Epithelial cell of proximal tubule (primary cell): ENCODE results near the gene PPP1R15A. TPM values are rescaled to one million over a fixed set of nuclear protein-coding genes. Genes with fewer than 3 reads are reported as not detected.
A peak's percentile ranks its signal among the peaks of the same experiment; 100 is the strongest.
"Not testable (repeated sequence)": the region's sequence is repeated elsewhere in the genome, so short reads cannot be mapped to it uniquely, and the experiment has no call there.

Source experiments
- DNase-seq: peaks from one replicate; pipeline ENCODE4 v3.0.0-alpha.2; 2011; ENCODE audit warnings: low read depth
- H3K4me3 ChIP-seq: 2 replicates; pipeline ENCODE4 v1.5.1; 2011; ENCODE audit warnings: low read depth, mild to moderate bottlenecking, low read length
- total RNA-seq: library from RNA; depleted of rRNA; stranded (reverse); fragments of >200 nt; gene quantifications from 2 replicates; pipeline ENCODE4 v1.2.3, GENCODE V29; 2015
- TF ChIP-seq, protein P1 (sequence below): conservative IDR thresholded peaks from 2 replicates; pipeline ENCODE4 v1.5.1; 2012; ENCODE audit warnings: low read depth, mild to moderate bottlenecking, low read length

PPP1R15A gene
- total RNA-seq, 1 donor from 2014 or later, result 32.2 TPM

DNA sequence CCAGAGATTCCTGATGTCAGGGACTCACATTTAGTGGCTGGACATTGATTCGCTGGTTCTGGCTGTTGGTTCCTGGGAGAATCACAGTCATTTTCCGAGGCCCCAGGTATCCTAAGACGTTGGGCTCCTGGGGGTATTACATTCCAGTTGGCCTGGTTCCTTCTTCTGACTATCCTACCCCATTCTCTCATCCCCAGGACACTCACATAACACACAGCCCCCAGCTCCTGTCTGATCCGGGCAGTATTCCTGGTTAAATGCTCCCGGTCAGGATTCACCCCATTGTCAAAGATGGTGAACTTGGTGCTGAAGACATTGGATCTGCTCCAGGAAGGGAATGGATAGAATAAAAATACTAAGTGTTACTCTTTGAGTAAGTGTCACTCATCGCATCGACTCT, 11.5 kb downstream of the PPP1R15A start:
- no peak overlapping the region for H3K4me3 ChIP-seq
- DNase-seq, result no peak
- TF ChIP-seq, protein P1, sequence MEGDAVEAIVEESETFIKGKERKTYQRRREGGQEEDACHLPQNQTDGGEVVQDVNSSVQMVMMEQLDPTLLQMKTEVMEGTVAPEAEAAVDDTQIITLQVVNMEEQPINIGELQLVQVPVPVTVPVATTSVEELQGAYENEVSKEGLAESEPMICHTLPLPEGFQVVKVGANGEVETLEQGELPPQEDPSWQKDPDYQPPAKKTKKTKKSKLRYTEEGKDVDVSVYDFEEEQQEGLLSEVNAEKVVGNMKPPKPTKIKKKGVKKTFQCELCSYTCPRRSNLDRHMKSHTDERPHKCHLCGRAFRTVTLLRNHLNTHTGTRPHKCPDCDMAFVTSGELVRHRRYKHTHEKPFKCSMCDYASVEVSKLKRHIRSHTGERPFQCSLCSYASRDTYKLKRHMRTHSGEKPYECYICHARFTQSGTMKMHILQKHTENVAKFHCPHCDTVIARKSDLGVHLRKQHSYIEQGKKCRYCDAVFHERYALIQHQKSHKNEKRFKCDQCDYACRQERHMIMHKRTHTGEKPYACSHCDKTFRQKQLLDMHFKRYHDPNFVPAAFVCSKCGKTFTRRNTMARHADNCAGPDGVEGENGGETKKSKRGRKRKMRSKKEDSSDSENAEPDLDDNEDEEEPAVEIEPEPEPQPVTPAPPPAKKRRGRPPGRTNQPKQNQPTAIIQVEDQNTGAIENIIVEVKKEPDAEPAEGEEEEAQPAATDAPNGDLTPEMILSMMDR, result no peak

DNA sequence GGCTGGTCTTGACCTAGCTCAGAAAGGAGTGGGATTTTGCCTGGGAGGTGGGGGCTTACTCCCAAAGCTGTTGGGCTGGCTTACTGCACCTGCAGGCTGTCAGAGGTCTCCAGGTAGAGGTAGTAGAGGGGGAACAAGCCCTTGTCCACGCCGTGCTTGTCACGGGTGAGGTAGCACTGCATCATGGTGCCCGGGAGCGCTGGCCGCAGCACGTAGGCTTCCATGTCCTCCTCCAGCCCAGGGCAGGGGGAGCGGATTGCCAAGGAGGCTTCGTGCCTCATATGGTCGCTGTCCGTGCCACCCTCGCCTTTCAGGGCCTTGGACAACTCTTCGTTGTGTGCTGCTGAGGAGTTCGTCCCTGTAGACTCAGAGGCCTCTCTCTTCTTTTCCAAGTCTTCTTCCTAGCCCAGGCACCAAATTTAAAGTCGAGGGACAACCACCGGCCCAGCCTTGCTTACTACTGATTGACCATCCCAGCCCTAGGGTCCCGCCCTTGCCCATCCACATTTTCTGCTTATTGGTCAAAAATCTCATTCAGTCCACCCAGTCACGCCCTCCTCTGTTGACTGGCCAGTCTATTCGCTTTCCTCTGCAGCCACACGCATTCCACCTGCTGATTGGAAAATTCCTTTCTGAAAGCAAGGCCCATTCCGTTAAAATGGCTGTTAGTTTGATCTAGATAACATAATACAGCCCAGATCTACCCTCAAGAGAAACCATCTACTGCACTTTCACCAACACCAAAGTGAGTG, 15.8 kb downstream of the PPP1R15A start:
- no peak for DNase-seq
- TF ChIP-seq, protein P1, result no peak
- H3K4me3 ChIP-seq, result no peak overlapping the region

DNA sequence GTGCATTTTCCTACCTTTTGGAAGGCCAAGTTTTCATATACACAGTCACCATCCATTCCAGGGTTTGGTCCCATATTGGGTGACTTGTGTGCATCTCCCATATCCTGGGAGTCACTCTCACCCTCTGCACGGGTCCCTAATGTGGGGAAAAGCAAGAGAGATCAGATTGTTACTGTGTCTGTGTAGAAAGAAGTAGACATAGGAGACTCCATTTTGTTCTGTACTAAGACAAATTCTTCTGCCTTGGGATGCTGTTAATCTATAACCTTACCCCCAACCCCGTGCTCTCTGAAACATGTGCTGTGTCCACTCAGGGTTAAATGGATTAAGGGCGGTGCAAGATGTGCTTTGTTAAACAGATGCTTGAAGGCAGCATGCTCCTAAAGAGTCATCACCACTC, 17.3 kb downstream of the PPP1R15A start:
- H3K4me3 ChIP-seq, DNase-seq: not testable (repeated sequence)

DNA sequence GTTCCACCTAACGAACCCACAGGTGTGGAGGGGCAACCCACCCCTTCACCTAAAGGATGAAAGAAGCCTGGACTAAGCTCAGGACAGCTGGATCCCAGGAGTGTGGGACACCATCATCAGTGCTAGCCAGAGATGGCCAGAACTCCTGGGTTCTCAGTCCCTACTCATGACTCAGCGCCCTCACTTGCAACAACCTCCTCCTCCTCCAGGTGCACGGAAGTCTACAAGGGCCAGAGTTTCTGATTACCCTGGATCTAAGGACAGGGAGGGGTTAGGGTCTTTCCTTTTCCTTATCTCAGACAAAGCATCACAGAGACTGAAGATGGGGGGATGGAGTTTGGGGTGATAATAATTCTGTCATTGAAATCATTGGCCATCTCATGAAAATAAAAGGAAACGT, 18.3 kb downstream of the PPP1R15A start:
- DNase-seq, result no peak

DNA sequence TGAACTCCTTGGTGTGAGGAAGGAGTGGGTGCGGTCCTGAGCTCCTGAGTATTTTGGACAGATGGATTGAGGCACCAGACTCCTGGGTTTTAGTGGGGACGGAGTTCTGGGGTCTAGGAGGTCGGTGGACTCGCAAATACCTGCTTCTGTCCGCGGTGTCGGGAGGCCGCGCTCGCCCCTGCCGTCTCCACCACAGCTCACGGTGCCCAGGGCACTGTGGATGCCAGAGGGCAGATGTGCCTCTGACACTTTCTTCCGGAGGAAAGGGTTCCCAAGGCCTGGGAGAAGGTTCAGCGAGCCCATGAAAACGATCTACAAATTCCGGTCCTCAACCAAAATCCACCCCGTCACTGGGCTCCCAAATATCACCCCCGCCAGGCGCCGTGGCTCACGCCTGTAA, 23.0 kb downstream of the PPP1R15A start:
- TF ChIP-seq, protein P1, result no peak
- H3K4me3 ChIP-seq, result no peak overlapping the region
- DNase-seq, result no peak

More for the DNA sequence above, 18.3 kb downstream of the PPP1R15A start:
- H3K4me3 ChIP-seq, result no peak overlapping the region
- TF ChIP-seq, protein P1, result no peak

DNA sequence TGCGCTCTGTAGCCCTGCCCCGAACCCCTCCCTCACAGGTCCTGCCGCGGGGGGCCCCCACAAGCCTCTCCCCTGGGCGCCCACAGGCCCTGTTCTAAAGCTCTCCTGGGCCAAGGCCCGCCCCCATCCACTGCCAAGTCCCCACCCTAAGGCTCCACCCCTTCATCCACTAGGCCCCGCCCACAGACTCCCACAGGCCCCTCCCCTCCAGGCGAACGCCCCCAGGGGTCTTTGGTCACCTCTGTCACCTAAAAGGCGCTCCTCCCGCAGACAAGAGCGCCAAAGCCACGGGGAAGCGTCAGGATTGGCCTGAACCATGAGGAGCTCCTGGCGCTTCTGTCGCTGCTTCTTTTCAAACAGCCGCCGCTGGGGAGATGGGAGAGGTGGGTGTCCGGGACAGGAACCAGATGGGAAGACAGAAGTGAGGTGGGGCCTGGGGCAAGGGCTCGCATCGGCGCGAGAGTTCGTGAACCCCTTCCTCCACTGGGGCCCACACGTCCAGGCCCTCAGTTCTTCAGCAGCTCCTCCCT, 24.0 kb downstream of the PPP1R15A start:
- DNase-seq, result no peak
- TF ChIP-seq, protein P1, result no peak
- H3K4me3 ChIP-seq, result no peak overlapping the region

DNA sequence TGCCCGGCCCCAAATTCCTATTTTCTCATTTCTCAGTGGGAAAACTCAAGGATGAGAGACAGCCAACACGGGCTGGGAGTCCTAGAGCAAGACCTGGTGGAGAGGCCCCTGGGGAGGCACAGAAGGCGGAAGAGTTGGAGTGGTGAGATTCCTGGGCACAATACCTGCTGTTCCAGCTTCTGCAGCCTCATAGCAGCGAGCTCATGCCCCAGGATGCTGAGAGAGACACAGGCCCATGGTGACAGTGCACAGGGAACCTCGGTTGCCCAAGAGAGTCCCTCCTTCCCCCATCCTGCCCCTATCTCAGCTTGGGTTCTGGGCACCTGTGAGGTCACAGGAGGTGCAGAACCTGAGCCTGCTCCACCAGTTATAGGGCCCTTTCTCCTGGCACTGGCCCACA, 25.0 kb downstream of the PPP1R15A start:
- no peak overlapping the region for H3K4me3 ChIP-seq
- no peak for DNase-seq
- TF ChIP-seq, protein P1, result no peak

DNA sequence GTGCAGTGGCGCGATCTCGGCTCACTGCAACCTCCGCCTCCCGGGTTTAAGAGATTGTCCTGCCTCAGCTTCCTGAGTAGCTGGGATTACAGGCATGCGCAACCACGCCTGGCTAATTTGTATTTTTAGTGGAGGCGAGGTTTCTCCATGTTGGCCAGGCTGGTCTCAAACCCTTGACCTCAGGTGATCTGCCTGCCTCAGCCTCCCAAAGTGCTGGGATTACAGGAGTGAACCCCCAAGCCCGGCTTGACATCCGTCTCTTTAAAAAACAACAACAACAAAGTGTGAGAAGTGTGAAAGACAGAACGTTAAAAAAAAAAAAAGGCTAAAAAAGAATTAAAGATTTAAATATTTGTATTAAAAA, 27.1 kb downstream of the PPP1R15A start:
- DNase-seq, result not testable (repeated sequence)
- H3K4me3 ChIP-seq, result peak overlapping the region; percentile 98
